Memory B cell (primary cell): ENCODE data around the gene PPP2R5A.
A peak's percentile ranks its signal among the peaks of the same experiment; 100 is the strongest.
"Not testable (repeated sequence)": the region's sequence is repeated elsewhere in the genome, so short reads cannot be mapped to it uniquely, and the experiment has no call there.

Experiments used
- ATAC-seq: fragments of 150-1000 bp; cut with Tn5 transposase; 2 replicates; pipeline ENCODE4 v1.10.0; 2021; ENCODE audit warnings: low read depth, mild to moderate bottlenecking, moderate library complexity
- DNase-seq, 2 donors: peaks; one replicate each; pipeline ENCODE4 v3.0.0; 2022; ENCODE audit warnings: low spot score in 2 of 2
- H3K27ac Mint-ChIP-seq: one replicate; pipeline ENCODE4 v1.8.0; 2022; ENCODE audit warnings: mild to moderate bottlenecking, moderate library complexity, mixed read lengths
- H3K27me3 Mint-ChIP-seq: one replicate; pipeline ENCODE4 v1.8.0; 2022; ENCODE audit warnings: mixed read lengths
- H3K36me3 Mint-ChIP-seq: one replicate; pipeline ENCODE4 v1.8.0; 2022; ENCODE audit warnings: mild to moderate bottlenecking, mixed read lengths
- H3K4me1 Mint-ChIP-seq: one replicate; pipeline ENCODE4 v1.8.0; 2022; ENCODE audit warnings: mixed read lengths
- H3K4me3 Mint-ChIP-seq: one replicate; pipeline ENCODE4 v1.8.0; 2022; ENCODE audit warnings: mild to moderate bottlenecking, moderate library complexity, mixed read lengths
- H3K9me3 Mint-ChIP-seq: one replicate; pipeline ENCODE4 v1.8.0; 2022; ENCODE audit warnings: mixed read lengths

Gene PPP2R5A

GRCh38 chr1:212283741-212284140 lies 1.5 kb upstream of the PPP2R5A start:
- Mint-ChIP-seq H3K9me3 (no peaks in the 10 kb centered on the region), H3K27ac (no peak overlapping the region), H3K36me3 (peaks cover 2% of the 10 kb centered on the region), H3K27me3 (no peaks in the 10 kb centered on the region), H3K4me3 (peak overlapping the region; percentile 97), H3K4me1 (peaks cover 10% of the 10 kb centered on the region)
- DNase-seq (no peak), ATAC-seq (no peak)

DNA sequence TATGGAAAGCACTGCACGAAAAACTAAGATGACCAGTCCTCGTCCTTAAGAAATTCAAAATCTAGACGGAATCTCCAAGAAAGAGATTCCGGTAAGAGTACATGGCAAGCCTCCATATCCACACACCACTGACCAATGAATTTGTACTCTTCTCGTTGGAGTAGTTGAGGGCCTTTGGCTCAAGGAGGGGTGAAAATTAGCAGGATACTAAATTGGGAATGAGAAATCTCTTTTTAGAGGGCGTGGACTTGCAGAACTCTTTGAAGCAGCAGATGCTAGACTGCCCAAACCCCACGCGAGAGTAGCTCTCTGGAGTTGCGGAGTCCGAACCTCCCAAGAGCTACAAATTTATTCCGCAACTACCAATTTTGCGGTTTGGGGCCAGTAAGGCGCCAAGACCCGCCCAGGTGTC lies 872 bp upstream of the PPP2R5A start:
- Mint-ChIP-seq H3K36me3 (peaks cover 4% of the 10 kb centered on the region), H3K27ac (peak overlapping the region; percentile 99), H3K9me3 (no peaks in the 10 kb centered on the region), H3K4me1 (peaks cover 14% of the 10 kb centered on the region), H3K4me3 (peak overlapping the region; percentile 97), H3K27me3 (no peaks in the 10 kb centered on the region)
- no peak for ATAC-seq
- no peak for DNase-seq

DNA sequence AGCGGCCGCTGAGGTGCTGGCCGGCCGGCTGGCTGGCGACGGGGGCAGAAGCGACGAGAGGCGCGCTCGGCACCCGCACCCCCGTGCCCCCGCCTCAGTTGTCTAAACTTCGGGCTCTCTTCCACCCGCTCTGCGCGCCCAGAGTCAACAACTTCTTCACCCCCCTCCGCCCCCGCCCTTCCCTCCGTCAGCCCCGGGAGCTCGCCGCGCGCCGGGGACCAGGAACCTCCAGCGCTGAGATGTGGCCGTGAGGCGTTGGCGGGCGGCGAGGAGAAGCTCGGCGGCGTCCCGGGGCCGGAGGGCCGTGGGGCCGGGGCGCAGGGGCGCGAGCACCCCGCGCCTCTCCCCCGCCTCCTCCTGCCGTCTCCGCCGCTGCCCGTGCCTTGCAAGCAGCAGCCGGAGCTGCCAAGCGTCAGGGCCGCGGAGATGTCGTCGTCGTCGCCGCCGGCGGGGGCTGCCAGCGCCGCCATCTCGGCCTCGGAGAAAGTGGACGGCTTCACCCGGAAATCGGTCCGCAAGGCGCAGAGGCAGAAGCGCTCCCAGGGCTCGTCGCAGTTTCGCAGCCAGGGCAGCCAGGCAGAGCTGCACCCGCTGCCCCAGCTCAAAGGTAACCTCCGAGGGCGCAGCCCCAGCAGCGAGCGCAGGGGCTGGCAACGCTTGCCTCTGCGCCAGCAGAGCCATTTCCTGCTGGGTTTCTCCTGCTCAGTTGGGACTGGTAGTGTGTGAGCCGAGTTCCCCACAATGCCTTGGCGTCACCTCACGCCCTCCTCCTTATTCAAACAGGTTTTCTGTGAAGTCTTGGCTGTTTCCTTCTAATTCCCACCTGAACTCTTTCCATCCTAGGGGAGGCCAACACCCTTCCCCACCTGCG lies 710 bp downstream of the PPP2R5A start:
- Mint-ChIP-seq H3K27me3 (no peaks in the 10 kb centered on the region), H3K9me3 (no peaks in the 10 kb centered on the region), H3K27ac (peak overlapping the region; percentile 99), H3K36me3 (peaks cover 5% of the 10 kb centered on the region), H3K4me1 (peaks cover 24% of the 10 kb centered on the region), H3K4me3 (peak overlapping the region; percentile 97)
- ATAC-seq (peak; percentile 17), DNase-seq (peak; percentile 57 to 77)

DNA sequence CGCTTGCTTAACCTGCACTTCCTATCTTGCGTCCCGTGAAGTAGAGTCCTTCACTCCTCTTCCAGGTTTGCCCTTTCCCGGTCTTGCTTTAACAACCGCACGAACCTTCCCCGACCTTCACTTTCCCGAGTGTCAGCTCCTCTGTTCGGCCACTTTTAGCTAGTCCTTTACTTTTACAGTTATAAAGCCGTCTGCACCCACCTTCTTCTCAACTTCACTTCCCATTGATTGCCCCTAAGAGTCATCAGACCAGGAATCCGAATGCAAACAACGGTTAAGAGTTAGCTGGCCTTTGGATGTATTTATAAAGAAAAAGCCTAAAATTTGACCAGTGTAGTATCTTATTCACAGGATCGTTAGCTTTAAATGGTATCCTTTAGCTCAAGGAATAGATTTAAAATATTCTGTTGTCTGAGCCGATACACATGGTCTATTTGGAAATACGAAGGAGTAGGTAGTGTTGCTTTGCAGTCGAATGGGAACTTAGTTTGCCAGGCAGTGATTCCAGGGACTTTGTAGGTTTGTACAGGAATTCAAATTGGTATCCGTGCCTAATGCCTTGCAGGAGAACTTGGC lies 1.4 kb downstream of the PPP2R5A start:
- H3K9me3 Mint-ChIP-seq: no peaks in the 10 kb centered on the region
- peaks cover 30% of the 10 kb centered on the region for H3K4me1 Mint-ChIP-seq
- H3K27ac Mint-ChIP-seq: peak overlapping the region; percentile 99
- ATAC-seq (no peak), DNase-seq (no peak)
- H3K27me3 Mint-ChIP-seq: no peaks in the 10 kb centered on the region
- H3K4me3 Mint-ChIP-seq: peak overlapping the region; percentile 97
- peaks cover 7% of the 10 kb centered on the region for H3K36me3 Mint-ChIP-seq

DNA sequence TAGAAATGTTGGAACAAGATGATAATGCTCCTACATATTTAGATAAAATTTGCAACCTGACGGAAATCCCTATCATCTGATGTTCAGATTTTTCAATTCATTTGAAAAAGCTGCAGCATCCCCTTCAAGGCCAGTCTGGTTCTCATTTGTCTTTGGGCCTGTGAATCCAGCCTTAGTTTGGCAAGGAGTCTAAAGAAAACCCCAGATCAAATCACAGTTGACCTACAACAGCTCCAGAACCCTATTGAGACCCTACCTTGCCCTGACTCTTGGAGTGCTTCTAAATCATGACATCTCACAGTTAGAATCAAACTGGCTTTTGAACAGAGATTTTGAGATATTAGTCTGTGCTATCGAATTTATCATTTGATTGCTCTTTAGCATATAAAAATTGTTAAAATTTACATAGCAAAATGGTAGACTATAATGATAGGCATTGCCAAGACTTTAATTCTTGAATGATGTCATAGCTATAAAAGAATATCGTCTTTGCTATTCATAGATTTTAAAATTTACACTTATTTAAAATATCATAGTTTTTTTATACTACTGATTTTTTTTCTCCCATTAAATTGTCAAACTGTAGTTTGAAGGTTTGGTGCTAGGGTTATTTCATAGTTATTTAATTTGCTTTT lies 2.2 kb downstream of the PPP2R5A start:
- H3K4me1 Mint-ChIP-seq: peaks cover 36% of the 10 kb centered on the region
- H3K9me3 Mint-ChIP-seq: no peaks in the 10 kb centered on the region
- H3K4me3 Mint-ChIP-seq: peak overlapping the region; percentile 97
- H3K27me3 Mint-ChIP-seq: no peaks in the 10 kb centered on the region
- H3K27ac Mint-ChIP-seq: peak overlapping the region; percentile 99
- ATAC-seq (no peak), DNase-seq (no peak)
- peaks cover 7% of the 10 kb centered on the region for H3K36me3 Mint-ChIP-seq

GRCh38 chr1:212287995-212288394 lies 2.8 kb downstream of the PPP2R5A start:
- peak overlapping the region; percentile 8 for H3K27ac Mint-ChIP-seq
- not testable (repeated sequence) for DNase-seq, H3K9me3 Mint-ChIP-seq, H3K27me3 Mint-ChIP-seq, ATAC-seq, H3K36me3 Mint-ChIP-seq
- H3K4me1 Mint-ChIP-seq: peaks cover 39% of the 10 kb centered on the region
- peak overlapping the region; percentile 67 for H3K4me3 Mint-ChIP-seq

- Mint-ChIP-seq H3K9me3 (no peaks in the 10 kb centered on the region), H3K27me3 (no peaks in the 10 kb centered on the region), H3K36me3 (peaks cover 7% of the 10 kb centered on the region), H3K4me1 (peaks cover 38% of the 10 kb centered on the region), H3K4me3 (peak overlapping the region; percentile 3), H3K27ac (peak overlapping the region; percentile 68)
- ATAC-seq: no peak
- no peak for DNase-seq
Measured at GRCh38 chr1:212288615-212289014, 3.4 kb downstream of the PPP2R5A start.

- DNase-seq (no peak), ATAC-seq (no peak)
- Mint-ChIP-seq H3K9me3 (no peaks in the 10 kb centered on the region), H3K36me3 (peaks cover 7% of the 10 kb centered on the region), H3K4me1 (peaks cover 35% of the 10 kb centered on the region), H3K27ac (peak overlapping the region; percentile 68), H3K4me3 (peak overlapping the region; percentile 44), H3K27me3 (no peaks in the 10 kb centered on the region)
Measured at GRCh38 chr1:212289262-212290077, 4.3 kb downstream of the PPP2R5A start.

DNA sequence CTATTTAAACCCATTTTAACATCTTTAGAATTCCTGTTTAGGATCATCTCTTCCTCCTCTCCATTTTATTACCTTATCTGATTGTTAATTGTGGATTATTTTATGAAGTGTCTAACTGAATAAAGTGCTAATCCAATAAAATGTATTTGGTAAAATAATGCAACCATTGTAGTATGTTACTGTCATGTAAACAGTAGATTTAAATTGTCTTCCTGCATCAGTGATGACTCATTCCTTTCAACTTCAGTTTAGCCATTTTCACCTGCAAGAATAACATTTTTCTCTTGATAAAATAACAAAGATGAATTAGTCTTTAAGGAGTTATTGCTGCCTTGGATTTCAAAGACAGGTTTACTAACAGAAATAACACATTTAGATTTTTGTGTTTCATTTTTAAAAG lies 5.4 kb downstream of the PPP2R5A start:
- H3K27me3 Mint-ChIP-seq: no peaks in the 10 kb centered on the region
- ATAC-seq (no peak), DNase-seq (no peak)
- peaks cover 12% of the 10 kb centered on the region for H3K36me3 Mint-ChIP-seq
- no peak overlapping the region for H3K4me3 Mint-ChIP-seq
- H3K9me3 Mint-ChIP-seq: no peaks in the 10 kb centered on the region
- H3K27ac Mint-ChIP-seq: no peak overlapping the region
- peaks cover 42% of the 10 kb centered on the region for H3K4me1 Mint-ChIP-seq

- Mint-ChIP-seq H3K9me3 (no peaks in the 10 kb centered on the region), H3K4me3 (peak overlapping the region; percentile 6), H3K36me3 (peaks cover 11% of the 10 kb centered on the region), H3K27me3 (no peaks in the 10 kb centered on the region), H3K27ac (peak overlapping the region; percentile 7), H3K4me1 (peaks cover 47% of the 10 kb centered on the region)
- ATAC-seq: peak; percentile 99
- peak in 1 of 2 donors; percentile 57 for DNase-seq
Measured at GRCh38 chr1:212291505-212292134, 6.4 kb downstream of the PPP2R5A start.

GRCh38 chr1:212292250-212293105 lies 7.3 kb downstream of the PPP2R5A start:
- Mint-ChIP-seq H3K36me3 (peaks cover 11% of the 10 kb centered on the region), H3K4me3 (no peak overlapping the region), H3K27me3 (no peaks in the 10 kb centered on the region), H3K9me3 (no peaks in the 10 kb centered on the region), H3K4me1 (peaks cover 49% of the 10 kb centered on the region), H3K27ac (peak overlapping the region; percentile 19)
- DNase-seq: no peak
- no peak for ATAC-seq

DNA sequence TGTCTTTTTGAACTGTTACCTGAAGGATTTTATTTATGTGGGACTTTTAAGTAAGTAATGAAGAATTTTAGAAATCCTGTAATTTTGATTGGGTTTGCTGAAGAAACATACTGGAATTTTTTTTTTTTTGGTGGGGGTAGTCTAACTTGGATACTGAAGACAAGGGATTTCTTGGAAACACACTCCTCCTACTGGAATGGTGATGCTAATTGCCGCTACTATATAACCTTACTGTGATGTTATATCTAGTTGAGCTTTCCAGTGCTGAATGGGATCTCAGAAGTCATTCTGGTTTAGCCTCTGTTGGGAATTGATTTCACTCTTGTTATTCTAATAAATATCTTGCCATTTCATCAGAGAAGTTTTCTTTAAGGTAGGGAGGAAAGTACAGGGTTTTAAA lies 8.4 kb downstream of the PPP2R5A start:
- Mint-ChIP-seq H3K4me1 (peaks cover 45% of the 10 kb centered on the region), H3K4me3 (no peak overlapping the region), H3K27ac (no peak overlapping the region), H3K27me3 (no peaks in the 10 kb centered on the region), H3K36me3 (peaks cover 11% of the 10 kb centered on the region), H3K9me3 (no peaks in the 10 kb centered on the region)
- ATAC-seq: no peak
- no peak for DNase-seq

DNA sequence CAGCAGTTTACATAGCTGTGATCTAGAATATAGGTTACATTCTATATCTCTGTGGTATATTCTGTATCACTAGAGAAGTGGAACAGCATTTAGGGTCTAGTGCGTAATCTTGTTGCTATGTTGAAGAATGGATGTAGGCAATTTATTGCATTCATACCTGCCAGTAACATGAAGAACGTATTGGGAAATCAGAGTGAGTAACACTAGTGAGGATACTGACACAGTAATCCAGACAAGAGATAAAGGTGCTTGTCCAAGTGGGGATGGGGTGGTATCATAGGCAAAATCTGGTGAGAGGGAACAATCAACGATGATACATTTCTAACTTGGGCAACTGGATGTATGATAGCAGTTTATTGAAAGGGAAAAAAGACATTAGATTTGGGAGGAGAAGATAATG lies 9.8 kb downstream of the PPP2R5A start:
- no peak for DNase-seq
- no peak overlapping the region for H3K4me3 Mint-ChIP-seq
- H3K36me3 Mint-ChIP-seq: peaks cover 7% of the 10 kb centered on the region
- no peaks in the 10 kb centered on the region for H3K9me3 Mint-ChIP-seq
- no peaks in the 10 kb centered on the region for H3K27me3 Mint-ChIP-seq
- no peak for ATAC-seq
- peaks cover 35% of the 10 kb centered on the region for H3K4me1 Mint-ChIP-seq
- H3K27ac Mint-ChIP-seq: peak overlapping the region; percentile 28
